Body of pancreas (tissue), 4 donors: ENCODE measurements around the gene MSI2.
"Not testable (repeated sequence)": the region's sequence is repeated elsewhere in the genome, so short reads cannot be mapped to it uniquely, and the experiment has no call there.

ENCODE experiments used
- POLR2A ChIP-seq, 3 donors: fragments of 450-650 bp; IDR thresholded peaks; one replicate each; pipeline ENCODE4 v1.6.1; 2016; ENCODE audit warnings: antibody characterized with exemption in 3 of 3, mild to moderate bottlenecking in 2 of 3
- TF ChIP-seq, protein P1 (sequence below), 7 experiments: fragments of 450-650 bp in 4 of 7; fragments of 200-600 bp in 3 of 7; sonication (generic) in 3 of 7; IDR thresholded peaks; one replicate each; pipeline ENCODE4 v1.5.1; 2016 to 2019; ENCODE audit warnings: antibody characterized with exemption in 7 of 7

DNA sequence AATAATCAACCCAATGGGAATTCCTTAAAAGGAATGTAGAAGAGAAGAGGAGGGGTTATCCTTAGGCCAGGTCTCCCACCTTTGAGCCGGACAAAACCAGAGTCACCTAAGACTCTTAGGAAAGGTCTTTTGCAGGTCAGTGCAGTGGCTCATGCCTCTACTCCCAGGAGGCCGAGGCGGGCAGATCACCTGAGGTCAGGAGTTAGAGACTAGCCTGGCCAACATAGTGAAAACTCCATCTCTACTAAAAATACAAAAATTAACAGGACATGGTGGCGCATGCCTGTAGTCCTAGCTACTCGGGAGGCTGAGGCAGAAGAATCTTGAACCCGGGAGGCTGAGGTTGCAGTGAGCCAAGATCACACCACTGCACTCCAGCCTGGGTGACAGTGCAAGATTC is 365.5 kb downstream of the MSI2 start:
- TF ChIP-seq POLR2A (IDR thresholded peaks at IDR 0.05): not testable (repeated sequence)
- TF ChIP-seq, protein P1, sequence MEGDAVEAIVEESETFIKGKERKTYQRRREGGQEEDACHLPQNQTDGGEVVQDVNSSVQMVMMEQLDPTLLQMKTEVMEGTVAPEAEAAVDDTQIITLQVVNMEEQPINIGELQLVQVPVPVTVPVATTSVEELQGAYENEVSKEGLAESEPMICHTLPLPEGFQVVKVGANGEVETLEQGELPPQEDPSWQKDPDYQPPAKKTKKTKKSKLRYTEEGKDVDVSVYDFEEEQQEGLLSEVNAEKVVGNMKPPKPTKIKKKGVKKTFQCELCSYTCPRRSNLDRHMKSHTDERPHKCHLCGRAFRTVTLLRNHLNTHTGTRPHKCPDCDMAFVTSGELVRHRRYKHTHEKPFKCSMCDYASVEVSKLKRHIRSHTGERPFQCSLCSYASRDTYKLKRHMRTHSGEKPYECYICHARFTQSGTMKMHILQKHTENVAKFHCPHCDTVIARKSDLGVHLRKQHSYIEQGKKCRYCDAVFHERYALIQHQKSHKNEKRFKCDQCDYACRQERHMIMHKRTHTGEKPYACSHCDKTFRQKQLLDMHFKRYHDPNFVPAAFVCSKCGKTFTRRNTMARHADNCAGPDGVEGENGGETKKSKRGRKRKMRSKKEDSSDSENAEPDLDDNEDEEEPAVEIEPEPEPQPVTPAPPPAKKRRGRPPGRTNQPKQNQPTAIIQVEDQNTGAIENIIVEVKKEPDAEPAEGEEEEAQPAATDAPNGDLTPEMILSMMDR (IDR thresholded peaks at IDR 0.05): not testable (repeated sequence)
